ENCODE results near the gene GORASP2.
"Not testable (repeated sequence)": the region's sequence is repeated elsewhere in the genome, so short reads cannot be mapped to it uniquely, and the experiment has no call there.

- TF ChIP-seq EZH2 (IDR thresholded peaks at IDR 0.05); POLR2AphosphoS5 (IDR thresholded peaks at IDR 0.05; ENCODE audit: borderline replicate concordance, low read depth, low read length); FOXP2 (optimal IDR thresholded peaks at IDR 0.05; ENCODE audit: control extremely low read depth, extremely low read length, insufficient read depth): not testable (repeated sequence)
Observed at GRCh38 chr2:170921873-170922272, 7.2 kb upstream of the GORASP2 start.
